Left lung (tissue), 10 donors: Measurements from ENCODE around the gene MAD2L1. TPM values are rescaled to one million over a fixed set of nuclear protein-coding genes. Genes with fewer than 3 reads are reported as not detected.

Experiments
- ATAC-seq: fragments of 200-7000 bp; cut with Tn5 transposase; one replicate; pipeline ENCODE4 v1.9.1; 2020; ENCODE audit warnings: moderate library complexity
- DNase-seq, 4 donors: peaks; one replicate each; pipeline ENCODE4 v3.0.0-alpha.2; 2013 to 2020
- H3K27ac ChIP-seq, 2 donors: fragments of 200-600 bp; sonication (generic) in 1 of 2; one replicate each; pipeline versions ENCODE4 v1.5.0 to v1.8.0; 2020 to 2021
- H3K27me3 ChIP-seq, 2 donors: fragments of 200-600 bp; sonication (generic) in 1 of 2; one replicate each; pipeline versions ENCODE4 v1.5.0 to v1.8.0; 2020 to 2021
- H3K36me3 ChIP-seq, 2 donors: fragments of 200-600 bp; sonication (generic) in 1 of 2; one replicate each; pipeline versions ENCODE4 v1.5.0 to v1.8.0; 2020 to 2021
- H3K4me1 ChIP-seq, 2 donors: fragments of 200-600 bp; one replicate each; pipeline ENCODE4 v1.8.0; 2021
- H3K4me3 ChIP-seq, 2 donors: fragments of 200-600 bp; sonication (generic) in 1 of 2; one replicate each; pipeline versions ENCODE4 v1.5.0 to v1.8.0; 2020 to 2021; ENCODE audit warnings: mild to moderate bottlenecking in 1 of 2
- H3K9me3 ChIP-seq, 2 donors: fragments of 200-600 bp; sonication (generic) in 1 of 2; one replicate each; pipeline versions ENCODE4 v1.5.0 to v1.8.0; 2020 to 2021
- intact Hi-C, 2 donors: fragments of 100-400 bp; cut with DNase I; formaldehyde crosslinking; loops; one replicate each; pipeline versions ENCODE4 v1.11.2 to v1.14.2; 2022
- polyA plus RNA-seq, 6 donors: library from polyadenylated mRNA; unstranded; fragments of 120-200 nt; gene quantifications; one replicate each; pipeline ENCODE4 v1.2.1, GENCODE V29; 2013; ENCODE audit not compliant: insufficient read length in 6 of 6
- total RNA-seq, 2 donors: library from RNA; stranded (reverse); fragmentation: NEBNext Ultra II Directional; extraction: Animal tissue kit (Norgen Biotek cat#: 25700); gene quantifications; one replicate each; pipeline ENCODE4 v1.2.1, GENCODE V29; 2021
- TF ChIP-seq, protein P1 (sequence below), 2 donors: fragments of 200-600 bp; sonication (generic) in 1 of 2; IDR thresholded peaks; one replicate each; pipeline versions ENCODE4 v1.5.0 to v1.8.0; 2021; ENCODE audit warnings: antibody characterized with exemption in 2 of 2
- donor health status: DM: no; HTN: yes; CAD: no.
- donor health status: DM: no; HTN: no; CAD: no.

MAD2L1 gene
- total and polyA plus RNA-seq, 8 donors, result 6.0 to 69.5 (median 36.2) TPM

GRCh38 chr4:120018786-120019185 lies 47.9 kb downstream of the MAD2L1 start:
- TF ChIP-seq, protein P1, sequence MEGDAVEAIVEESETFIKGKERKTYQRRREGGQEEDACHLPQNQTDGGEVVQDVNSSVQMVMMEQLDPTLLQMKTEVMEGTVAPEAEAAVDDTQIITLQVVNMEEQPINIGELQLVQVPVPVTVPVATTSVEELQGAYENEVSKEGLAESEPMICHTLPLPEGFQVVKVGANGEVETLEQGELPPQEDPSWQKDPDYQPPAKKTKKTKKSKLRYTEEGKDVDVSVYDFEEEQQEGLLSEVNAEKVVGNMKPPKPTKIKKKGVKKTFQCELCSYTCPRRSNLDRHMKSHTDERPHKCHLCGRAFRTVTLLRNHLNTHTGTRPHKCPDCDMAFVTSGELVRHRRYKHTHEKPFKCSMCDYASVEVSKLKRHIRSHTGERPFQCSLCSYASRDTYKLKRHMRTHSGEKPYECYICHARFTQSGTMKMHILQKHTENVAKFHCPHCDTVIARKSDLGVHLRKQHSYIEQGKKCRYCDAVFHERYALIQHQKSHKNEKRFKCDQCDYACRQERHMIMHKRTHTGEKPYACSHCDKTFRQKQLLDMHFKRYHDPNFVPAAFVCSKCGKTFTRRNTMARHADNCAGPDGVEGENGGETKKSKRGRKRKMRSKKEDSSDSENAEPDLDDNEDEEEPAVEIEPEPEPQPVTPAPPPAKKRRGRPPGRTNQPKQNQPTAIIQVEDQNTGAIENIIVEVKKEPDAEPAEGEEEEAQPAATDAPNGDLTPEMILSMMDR (IDR thresholded peaks at IDR 0.05), result no peak
- no peak for ATAC-seq
- Histone ChIP-seq H3K4me1 (peaks cover 0 to 4% of the 10 kb centered on the region in 2 donors), H3K27ac (no peak overlapping the region), H3K4me3 (no peak overlapping the region), H3K36me3 (no peaks in the 10 kb centered on the region), H3K9me3 (peaks cover 0 to 4% of the 10 kb centered on the region in 2 donors), H3K27me3 (no peaks in the 10 kb centered on the region)
- DNase-seq, result no peak
- intact Hi-C loops, result no loop called here

DNA sequence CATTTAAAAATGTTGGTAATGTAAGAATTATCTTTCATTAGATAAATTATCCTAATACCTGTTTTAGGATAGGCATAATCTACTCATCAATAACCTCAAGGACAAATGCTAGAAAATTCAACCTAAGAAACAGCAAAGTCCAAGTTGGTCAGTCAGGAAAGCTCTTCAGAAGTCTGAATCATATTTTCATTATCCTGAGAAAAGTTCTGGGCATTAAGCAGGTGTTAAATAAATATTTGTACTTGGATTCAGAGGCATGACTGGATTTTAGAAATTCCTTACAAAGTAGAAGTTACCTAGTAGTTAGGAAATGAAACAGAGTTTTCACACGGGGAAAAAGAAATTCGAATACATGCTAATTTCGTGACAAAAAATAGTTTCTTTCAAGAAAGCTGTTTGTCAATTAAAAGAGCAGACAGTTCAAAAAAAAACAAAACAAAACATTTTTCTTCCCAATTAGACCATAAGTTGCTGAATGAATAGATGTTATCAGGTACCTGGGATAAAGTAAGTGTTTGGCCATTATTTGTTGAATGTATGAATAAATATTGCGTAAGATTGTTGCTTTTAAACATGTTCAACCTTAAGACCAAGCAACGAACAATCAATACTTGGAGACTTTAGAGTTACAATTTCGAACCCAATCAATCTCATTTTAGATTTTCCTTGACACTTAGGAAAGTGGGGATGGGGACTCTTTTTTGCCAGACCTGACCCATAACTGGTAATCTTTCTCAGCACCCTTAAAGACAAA lies 48.5 kb downstream of the MAD2L1 start:
- peaks cover 0 to 4% of the 10 kb centered on the region in 2 donors for H3K9me3 ChIP-seq

GRCh38 chr4:120011725-120012124 lies 54.9 kb downstream of the MAD2L1 start:
- no peak for ATAC-seq
- TF ChIP-seq, protein P1 (IDR thresholded peaks at IDR 0.05), result no peak
- H3K27ac ChIP-seq, result no peak overlapping the region
- H3K4me1 ChIP-seq, result no peaks in the 10 kb centered on the region
- intact Hi-C loops, result no loop called here
- H3K27me3 ChIP-seq, result no peaks in the 10 kb centered on the region
- H3K9me3 ChIP-seq, result peaks cover 0 to 4% of the 10 kb centered on the region in 2 donors
- no peak overlapping the region for H3K4me3 ChIP-seq
- no peaks in the 10 kb centered on the region for H3K36me3 ChIP-seq
- no peak for DNase-seq

More for the DNA sequence above, 48.5 kb downstream of the MAD2L1 start:
- no peaks in the 10 kb centered on the region for H3K27me3 ChIP-seq
- no peak overlapping the region for H3K27ac ChIP-seq
- TF ChIP-seq, protein P1 (IDR thresholded peaks at IDR 0.05), result no peak
- H3K4me1 ChIP-seq, result peaks cover 0 to 4% of the 10 kb centered on the region in 2 donors
- no peak overlapping the region for H3K4me3 ChIP-seq
- no peaks in the 10 kb centered on the region for H3K36me3 ChIP-seq
- no peak for ATAC-seq
- DNase-seq, result no peak
- intact Hi-C loops, result no loop called here

GRCh38 chr4:120010646-120011045 lies 56.0 kb downstream of the MAD2L1 start:
- no peaks in the 10 kb centered on the region for H3K36me3 ChIP-seq
- no peaks in the 10 kb centered on the region for H3K27me3 ChIP-seq
- DNase-seq (no peak), ATAC-seq (no peak)
- no peak overlapping the region for H3K4me3 ChIP-seq
- peaks cover 0 to 4% of the 10 kb centered on the region in 2 donors for H3K9me3 ChIP-seq
- intact Hi-C loops, result no loop called here
- no peak overlapping the region for H3K27ac ChIP-seq
- TF ChIP-seq, protein P1 (IDR thresholded peaks at IDR 0.05), result no peak
- H3K4me1 ChIP-seq, result no peaks in the 10 kb centered on the region

- DNase-seq (no peak), ATAC-seq (no peak)
- Histone ChIP-seq H3K27ac (no peak overlapping the region), H3K9me3 (peaks cover 0 to 4% of the 10 kb centered on the region in 2 donors), H3K27me3 (no peaks in the 10 kb centered on the region), H3K4me1 (no peaks in the 10 kb centered on the region), H3K4me3 (no peak overlapping the region), H3K36me3 (no peaks in the 10 kb centered on the region)
- TF ChIP-seq, protein P1 (IDR thresholded peaks at IDR 0.05), result no peak
- intact Hi-C loops, result no loop called here
Observed at GRCh38 chr4:120009731-120010130, 56.9 kb downstream of the MAD2L1 start.
